Measurements from ENCODE around the gene TPM4.

TPM4 gene

DNA sequence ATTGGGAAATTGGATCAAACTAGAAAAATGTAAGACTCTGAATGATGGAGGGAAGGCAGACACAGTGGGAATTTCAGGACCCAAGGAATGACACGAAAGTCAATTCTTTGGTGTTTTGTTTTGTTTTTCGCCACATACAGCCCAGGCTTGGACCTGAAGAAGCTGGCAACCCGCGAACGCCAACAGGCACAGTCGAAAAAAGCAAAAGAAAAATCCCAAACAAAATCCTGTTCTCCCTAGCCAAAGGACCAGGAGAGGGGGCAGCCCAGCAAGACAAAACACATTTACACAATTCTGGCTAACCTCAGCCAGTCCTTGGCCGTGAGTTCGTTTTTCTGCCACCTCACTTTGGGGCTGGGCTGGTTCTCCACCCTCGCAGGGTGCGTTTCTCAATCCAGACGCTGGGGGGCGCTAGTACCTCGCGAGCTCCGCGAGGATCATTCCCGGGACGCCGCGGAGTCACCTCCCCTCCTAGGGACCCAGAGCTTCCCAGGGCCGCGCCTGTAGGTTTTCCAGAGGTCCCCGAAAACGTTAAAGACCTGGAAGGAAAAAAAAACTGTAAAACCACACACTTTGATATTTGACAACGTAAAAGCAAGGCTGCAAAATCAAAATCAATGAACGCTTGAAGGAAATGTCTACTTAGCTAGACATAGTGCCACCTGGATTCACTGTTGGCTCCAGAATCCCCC is 34.9 kb upstream of the TPM4 start:
- in situ Hi-C loops (cut with HindIII; ENCODE audit: low sequenced_read_pairs) = no loop called here

DNA sequence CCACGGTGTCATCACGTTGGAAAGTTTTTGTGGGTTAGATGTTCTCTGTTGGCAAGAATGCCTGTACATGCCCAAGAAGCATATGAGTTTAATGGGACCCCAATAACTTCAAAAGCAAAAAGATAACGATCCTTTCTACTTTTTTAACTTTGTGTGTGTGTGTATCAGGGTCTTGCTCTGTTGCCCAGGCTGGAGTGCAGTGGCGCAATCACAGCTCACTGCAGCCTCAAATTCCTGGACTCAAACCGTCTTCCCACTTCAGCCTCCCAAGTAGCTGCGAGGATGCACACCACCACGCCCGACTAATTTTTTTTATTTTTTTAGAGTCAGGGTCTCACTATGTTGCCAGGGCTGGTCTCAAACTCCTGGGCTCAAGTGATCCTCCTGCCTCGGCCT is 34.3 kb upstream of the TPM4 start:
- in situ Hi-C loops (cut with HindIII; ENCODE audit: low sequenced_read_pairs) = no loop called here

DNA sequence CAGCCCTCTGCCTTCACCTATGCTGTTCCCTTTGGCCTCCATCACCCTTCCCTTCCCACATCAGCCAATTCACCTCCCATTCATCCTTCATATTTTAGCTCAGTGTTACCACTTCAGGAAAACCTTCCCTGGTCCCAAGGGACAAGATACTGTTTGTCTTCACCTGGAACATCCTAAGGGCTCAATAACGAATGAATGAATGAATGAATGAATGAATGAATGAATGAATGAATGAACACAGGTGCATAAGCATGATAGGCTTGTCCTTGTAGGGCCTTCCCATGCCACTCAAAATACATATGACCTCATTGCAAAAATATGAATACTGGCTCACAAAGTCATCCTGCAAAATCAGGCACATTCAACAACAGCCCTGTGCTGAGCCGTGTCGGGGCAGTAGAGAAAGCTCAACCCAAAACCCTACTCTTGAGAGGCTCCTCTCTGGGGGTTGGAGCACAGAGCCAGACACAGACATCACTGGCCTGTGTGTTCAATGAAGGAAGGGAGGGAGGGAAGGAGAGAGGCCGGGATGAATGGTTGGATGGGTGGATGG is 33.7 kb upstream of the TPM4 start:
- in situ Hi-C loops (cut with HindIII; ENCODE audit: low sequenced_read_pairs) = no loop called here

DNA sequence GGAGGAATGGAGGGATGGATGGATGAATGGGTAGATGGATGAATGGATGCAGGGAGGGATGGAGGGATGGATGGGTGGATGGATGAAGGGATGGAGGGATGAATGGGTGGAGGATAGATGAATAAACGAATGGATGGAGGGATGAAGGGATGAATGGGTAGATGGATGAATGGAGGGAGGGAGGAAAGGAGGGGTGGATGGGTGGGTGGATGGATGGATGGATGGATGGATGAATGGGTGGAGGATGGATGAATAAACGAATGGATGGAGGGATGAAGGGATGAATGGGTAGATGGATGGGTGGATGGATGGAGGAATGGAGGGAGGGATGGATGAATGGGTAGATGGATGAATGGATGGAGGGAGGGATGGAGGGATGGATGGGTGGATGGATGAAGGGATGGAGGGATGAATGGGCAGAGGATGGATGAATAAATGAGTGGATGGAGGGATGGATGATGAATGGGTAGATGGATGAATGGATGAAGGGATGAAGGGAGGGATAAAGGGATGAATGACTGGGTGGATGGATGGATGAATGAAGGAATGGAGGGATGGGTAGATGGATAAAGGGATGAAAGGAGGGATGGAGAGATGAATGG is 33.0 kb upstream of the TPM4 start:
- in situ Hi-C loops (cut with HindIII; ENCODE audit: low sequenced_read_pairs) = no loop called here

DNA sequence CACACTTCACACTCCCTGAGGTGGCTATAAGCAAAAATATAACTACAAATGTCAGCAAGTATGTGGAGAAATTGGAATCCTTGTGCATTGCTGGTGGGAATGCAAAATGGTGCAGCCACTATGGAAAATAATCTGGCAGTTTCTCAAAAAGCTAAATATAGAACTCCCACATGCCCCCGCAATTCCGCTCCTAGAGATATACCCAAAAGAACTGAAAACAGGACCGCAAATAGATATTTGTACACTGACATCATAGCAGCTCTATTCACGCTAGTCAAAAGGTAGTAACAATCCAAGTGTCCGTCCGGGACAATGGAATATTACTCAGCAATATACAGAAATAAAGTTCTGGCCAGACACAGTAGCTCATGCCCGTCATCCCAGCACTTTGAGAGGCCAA is 31.5 kb upstream of the TPM4 start:
- in situ Hi-C loops (cut with HindIII; ENCODE audit: low sequenced_read_pairs) = no loop called here

DNA sequence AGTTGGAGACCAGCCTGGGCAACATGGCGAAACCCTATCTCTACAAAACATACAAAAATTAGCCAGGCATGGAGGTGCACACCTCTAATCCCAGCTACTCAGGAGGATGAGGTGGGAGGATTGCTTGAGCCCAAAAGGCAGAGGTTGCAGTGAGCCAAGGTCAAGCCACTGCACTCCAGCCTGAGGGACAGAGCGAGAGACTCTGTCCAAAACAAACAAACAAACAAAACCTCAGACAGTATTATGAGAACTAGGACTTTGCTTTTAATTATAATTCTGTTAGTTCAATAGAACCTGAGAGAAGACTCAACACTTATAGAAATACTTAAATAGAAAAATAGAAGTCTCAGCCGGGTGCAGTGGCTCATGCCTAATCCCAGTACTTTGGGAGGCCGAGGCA is 31.1 kb upstream of the TPM4 start:
- in situ Hi-C loops (cut with HindIII; ENCODE audit: low sequenced_read_pairs) = no loop called here

DNA sequence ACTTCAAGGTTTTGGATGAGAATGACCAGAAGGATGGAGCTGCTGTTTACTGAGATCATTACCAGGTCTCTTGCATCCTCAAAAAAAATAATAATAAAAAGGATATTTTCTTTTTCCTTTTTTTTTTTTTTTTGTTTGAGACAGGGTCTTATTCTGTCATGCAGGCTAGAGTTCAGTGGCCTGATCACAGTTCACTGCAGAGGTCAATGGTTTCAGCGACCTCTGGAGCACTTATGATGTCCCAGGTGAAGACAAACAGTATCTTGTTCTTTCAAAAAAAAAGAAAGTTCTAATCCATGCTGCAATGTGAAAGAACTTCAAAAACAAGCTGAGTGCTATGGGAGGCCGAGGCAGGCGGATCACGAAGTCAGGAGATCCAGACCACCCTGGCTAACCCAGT is 30.4 kb upstream of the TPM4 start:
- in situ Hi-C loops (cut with HindIII; ENCODE audit: low sequenced_read_pairs) = no loop called here

DNA sequence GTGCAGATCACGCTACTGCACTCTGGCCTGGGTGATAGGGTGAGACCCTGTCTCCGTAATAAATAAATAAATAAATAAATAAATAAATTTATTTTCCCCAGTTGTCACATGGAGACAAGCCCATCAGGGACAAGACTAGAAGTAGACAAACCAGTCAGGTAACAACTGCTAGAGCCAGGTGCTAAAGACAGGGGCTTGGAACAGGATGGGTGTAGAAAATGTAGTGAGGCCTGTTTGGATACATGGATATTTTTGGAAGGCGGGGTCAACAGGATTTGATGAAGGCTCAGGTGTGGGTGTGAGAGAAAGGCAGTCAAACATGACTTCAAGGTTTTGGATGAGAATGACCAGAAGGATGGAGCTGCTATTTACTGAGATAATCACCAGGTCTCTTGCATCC is 27.7 kb upstream of the TPM4 start:
- in situ Hi-C loops (cut with HindIII; ENCODE audit: low sequenced_read_pairs) = no loop called here

DNA sequence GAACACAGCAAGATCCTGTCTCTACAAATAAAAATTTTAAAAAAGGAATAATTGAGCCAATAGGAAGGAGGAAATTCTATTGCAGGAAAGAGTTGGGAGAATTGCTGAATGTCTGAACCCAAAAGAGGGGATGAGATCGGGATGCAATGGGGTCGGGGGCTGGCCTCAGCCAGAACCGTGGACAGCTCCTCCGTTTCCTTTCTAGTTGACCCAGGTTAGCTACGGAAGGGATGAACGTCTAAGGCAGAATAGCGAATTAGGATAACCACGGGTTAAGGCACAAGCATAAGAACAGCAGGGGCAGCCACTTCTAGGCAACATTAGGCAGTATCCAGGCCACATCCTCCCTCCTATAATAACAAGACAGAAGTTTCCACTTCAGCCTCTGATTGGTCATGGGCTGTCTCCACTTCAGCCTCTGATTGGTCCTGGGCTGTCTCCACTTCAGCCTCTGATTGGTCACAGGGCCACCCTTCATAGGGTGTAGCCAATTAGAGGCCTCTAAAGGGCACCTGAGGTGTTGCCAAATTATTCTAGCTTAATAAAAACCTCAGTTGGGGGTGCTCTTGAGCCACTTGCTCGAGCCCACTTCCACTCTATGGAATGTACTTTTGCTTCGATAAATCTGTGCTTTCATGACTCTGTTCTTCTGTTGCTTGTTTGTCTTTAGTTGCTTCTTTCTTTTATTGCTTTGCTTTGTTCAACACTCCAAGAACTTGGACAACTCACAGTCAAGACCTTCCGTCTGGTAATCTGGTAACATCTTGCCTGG is 24.9 kb upstream of the TPM4 start:
- in situ Hi-C loops (cut with HindIII; ENCODE audit: low sequenced_read_pairs) = no loop called here

DNA sequence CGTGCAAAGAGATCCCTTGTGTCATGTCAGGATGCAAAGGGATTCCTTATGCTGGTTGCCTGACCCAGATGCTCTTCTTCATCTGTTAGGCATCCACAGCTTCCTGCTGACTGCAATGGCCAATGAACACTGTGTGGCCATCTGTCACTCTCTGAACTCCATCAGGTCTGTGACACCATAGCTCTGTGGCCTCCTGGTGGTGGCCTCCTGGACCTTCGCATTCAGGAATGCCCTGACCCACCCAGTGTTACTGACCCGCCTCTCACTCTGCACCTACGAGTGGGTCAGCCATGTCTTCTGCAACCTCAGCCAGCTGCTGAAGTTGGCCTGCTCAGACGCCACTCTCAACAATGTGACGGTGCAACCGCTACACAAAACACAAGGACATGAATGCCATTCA is 23.9 kb upstream of the TPM4 start:
- in situ Hi-C loops (cut with HindIII; ENCODE audit: low sequenced_read_pairs) = no loop called here

DNA sequence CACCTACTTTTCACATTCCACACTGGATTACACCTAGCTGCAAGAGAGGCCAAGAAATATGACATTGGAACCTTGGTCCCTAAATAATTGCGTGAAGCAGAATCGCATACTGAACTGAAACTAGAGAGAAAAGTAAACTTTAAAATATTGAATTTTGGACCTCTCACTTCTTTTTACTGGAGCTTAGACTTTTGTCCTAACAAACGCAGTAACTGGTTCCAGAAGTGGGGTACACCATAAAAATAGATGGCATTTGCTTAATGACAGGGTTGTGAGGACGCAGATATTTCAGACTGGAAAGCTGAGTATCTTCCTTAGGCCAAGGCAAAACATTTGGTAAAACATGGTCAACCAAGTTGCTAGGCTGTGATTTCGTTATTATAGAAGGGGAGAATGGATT is 19.2 kb upstream of the TPM4 start:
- in situ Hi-C loops (cut with HindIII; ENCODE audit: low sequenced_read_pairs) = no loop called here

DNA sequence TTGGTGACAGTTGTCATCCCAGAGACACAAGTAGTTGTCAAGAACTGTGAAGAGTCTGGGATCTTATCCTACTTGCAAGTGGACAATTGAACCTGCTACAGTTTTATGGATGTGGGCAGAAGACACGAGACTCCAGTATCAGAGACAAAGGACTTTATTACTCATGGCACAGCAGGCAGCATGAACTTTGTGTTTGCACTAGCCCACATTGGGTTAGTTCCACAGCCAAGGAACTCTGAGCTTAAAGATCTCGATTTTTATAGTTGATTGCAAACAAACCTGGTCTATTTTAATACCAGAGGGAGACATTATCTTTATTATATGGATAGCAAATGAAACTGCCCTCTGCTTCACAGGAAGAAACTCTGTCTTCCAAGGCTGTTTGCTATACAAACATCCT is 16.0 kb upstream of the TPM4 start:
- in situ Hi-C loops (cut with HindIII; ENCODE audit: low sequenced_read_pairs) = no loop called here

DNA sequence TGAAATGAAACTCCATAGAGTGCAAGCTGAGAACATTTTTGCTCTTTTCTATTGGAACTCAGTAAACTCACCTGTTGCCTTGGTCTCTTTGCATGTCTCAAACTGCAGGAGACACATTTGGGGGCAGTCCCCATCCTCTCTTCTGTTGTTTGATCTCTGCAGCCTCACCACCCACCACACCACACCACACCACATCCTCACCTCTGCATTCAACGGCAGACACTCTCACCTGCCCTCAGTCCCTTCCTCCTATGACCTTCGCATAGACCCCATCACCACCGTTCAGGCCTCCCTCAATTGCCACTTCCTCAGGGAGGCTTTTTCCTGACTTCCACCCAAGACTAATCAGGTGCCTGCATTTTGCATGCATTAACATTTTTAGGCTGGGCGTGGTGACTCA is 14.4 kb upstream of the TPM4 start:
- in situ Hi-C loops (cut with HindIII; ENCODE audit: low sequenced_read_pairs) = no loop called here

DNA sequence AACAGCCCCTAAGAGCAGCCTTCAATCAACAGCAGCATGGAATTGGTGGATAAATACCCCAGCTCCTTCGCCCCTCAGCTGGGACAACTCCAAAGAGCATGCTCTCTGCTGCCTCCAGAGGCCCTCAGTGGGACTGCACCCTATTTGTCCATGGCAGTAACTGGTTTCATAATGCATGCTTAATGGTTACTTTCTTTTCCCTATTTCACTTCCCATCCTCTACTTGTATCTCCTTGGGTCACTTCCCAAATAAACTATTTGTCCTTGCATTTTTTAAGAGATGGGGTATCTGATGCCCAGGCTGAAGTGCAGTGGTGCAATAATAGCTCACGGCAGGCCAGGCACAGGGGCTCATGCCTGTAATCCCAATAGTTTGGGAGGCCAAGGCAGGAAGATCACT is 13.5 kb upstream of the TPM4 start:
- in situ Hi-C loops (cut with HindIII; ENCODE audit: low sequenced_read_pairs) = no loop called here

DNA sequence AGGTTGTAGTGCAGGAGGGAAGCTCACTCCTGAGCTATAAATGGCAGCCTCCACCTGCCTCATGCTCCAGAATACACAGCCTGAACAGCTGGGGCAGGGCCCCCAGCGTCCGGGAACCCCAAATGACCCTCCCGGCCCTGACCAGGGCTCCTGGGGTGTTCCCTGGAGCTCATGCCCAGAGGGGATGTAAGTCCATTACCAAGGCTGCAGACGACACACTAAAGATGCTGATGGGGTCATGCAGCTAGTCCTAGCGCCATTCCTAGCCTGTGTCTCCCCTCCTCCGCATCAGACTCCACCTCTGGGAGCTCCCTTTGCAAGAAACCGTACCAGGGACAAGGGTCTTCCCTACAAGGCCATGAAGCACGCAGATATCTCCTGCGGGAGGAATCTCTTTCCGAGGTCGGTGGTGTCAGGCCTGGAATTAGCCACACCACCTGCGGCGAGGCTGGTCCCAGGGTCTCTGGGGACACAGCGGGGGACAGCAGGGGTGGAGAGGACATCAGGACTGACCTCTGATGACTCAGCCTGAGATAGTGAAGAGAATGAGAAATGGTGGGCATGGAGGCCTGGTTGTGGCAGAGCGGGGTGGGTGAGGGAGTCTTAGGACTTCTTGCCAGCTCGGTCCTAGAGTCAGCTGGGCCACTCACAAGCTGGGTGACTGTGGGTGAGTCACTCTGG is 11.9 kb upstream of the TPM4 start:
- in situ Hi-C loops (cut with HindIII; ENCODE audit: low sequenced_read_pairs) = no loop called here

DNA sequence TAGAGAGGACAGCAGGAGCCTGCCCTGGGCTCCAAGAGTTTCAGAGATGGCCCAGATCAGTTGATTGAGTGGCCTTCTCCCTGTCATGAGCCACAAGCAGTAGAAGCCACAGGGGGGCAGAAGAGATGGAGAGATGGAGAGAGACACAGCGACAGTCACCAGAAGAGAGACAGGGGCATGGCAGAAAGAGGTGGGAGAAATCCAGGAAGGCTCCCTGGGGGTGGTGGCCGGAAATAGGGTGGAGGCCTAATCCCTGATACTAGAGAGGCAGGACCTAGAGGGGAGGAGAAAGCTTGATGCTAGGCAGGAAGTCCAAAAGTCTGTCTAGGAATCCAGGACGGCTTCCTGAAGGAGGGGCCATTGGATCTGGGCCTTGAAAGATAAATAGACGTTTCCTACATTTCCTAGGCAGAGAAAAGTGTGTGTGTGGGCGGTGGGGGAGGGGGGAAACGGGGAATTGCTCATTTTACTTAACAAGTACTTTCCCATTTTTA is 9.6 kb upstream of the TPM4 start:
- in situ Hi-C loops (cut with HindIII; ENCODE audit: low sequenced_read_pairs) = no loop called here

DNA sequence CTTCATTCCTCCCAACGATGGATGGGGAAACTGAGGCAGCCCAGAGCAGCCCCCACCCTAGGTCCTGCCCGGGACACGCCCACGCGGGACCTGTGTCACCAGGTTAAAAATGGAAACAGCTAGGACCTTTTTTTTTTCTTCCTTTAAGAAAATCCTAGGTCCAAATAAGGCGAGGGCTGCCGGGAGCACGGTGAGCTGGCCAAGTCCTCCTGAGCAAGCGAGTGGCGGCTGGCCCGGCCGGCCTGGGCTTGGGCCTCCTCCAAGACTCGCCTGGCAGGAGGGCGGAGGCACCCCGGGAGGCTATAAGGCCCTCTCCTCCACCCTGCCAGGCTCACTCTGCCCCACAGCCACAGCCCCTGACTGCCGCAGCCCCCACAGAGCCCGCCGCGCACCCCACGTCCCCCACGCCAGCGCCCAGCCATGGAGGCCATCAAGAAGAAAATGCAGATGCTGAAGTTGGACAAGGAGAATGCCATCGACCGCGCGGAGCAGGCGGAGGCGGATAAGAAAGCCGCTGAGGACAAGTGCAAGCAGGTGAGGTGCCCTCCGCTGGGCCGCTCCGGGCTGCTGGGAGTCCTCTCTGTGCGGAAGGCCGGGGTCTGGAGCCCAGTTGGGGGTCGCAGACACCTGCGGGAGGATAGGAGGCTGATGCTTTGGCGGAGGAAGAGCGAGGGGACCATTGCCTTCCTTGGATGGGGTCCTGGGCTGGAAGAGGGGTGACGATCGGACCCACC is 8.9 kb upstream of the TPM4 start:
- in situ Hi-C loops (cut with HindIII; ENCODE audit: low sequenced_read_pairs) = no loop called here

DNA sequence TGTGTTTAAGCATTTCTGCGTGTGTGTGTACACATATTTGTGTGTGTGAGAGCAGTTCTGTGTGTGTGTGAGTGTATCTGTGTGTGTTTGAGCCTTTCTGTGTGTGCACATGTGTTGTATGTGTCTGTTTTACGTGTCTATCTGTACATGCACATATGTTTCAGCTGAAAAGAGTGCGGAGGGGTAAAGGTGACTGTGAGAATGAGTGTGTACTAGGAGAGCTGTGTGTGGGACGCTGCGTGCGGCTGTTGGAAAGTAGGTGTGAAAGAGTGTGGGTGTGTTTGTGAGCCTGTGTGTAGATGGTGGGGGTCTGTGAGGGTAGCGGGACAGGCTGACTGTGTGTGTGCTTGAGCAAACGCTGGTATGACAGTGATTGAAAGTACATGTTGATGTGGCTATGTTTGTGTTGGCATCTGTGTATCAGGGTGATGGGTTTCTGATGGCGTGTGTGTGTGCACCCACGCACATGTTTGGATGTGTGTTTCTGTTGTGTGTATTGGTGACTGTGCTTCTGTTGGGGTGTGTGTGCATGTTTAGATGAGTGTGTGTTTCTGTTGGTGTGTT is 7.5 kb upstream of the TPM4 start:
- in situ Hi-C loops (cut with HindIII; ENCODE audit: low sequenced_read_pairs) = no loop called here

DNA sequence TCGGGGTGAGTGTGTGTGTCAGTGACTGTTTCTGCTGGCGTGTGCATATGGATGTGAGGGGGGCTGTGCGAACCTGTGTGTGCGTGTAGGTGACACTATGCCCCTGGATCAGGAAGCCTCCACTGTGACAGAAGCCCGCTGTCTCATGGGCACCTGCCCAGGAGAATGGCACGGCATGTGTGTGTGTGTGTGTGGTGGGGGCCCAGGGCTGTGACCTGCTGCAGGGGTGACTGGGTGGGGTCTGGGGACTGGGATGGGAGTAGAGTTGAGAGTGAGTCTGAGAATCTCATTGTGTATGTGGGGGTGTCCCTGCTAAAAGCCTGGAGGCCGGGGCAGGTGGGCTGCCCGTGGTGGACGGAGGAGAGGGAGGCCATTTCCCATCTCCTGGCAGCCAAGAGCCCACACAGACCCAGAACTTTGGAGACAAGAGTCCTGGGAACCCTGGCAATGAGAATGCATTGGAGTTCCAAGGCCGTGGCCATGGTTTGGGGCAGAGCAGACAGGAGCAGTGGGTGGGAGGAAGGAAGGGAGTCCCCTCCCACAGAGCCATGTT is 6.4 kb upstream of the TPM4 start:
- in situ Hi-C loops (cut with HindIII; ENCODE audit: low sequenced_read_pairs) = no loop called here

DNA sequence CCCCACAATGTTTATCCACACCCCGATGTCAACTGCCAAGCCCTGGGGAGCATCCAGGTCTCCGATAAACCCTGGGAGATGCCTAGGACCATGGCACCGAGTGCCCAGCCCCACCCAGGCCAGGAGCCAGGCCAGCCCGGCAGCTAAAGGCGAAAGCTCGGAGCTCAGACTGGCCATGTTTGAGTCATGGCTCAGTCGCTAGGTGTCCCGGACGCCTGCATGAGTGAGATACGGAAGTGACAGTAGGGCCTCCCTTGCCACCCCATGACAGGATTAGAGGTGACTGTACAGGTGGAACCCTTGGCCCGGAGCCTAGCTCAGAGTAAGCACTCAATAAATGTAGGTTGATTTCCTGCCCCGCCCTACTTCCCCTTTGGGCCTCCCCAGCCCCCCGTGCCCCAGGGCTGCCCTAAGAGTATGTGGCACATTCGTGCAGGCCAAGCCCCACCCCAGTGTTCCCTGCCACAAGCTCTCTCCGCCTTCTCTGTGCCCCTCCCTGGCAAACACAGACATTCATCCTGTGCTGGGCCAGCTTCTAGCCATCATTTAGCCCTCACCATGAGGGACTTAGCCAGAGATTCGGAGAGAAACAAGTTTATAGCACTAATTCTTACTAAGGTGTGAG is 5.8 kb upstream of the TPM4 start:
- in situ Hi-C loops (cut with HindIII; ENCODE audit: low sequenced_read_pairs) = no loop called here
